Skeletal muscle satellite cell (primary cell): ENCODE data around the gene ABHD1.

Experiments used
- H3K27me3 ChIP-seq: 2 replicates; pipeline ENCODE4 v1.7.0; 2013; ENCODE audit warnings: low read length; ENCODE audit not compliant: control insufficient read depth, insufficient read depth
- H3K36me3 ChIP-seq: 2 replicates; pipeline ENCODE4 v1.7.0; 2013; ENCODE audit warnings: mild to moderate bottlenecking, control low read depth, low read length; ENCODE audit not compliant: insufficient read depth
- H3K4me1 ChIP-seq: 2 replicates; pipeline ENCODE4 v1.7.0; 2013; ENCODE audit warnings: low read length; ENCODE audit not compliant: control insufficient read depth, insufficient read depth
- H3K4me2 ChIP-seq: 2 replicates; pipeline ENCODE4 v1.7.0; 2013; ENCODE audit warnings: mild to moderate bottlenecking, low read length
- H3K4me3 ChIP-seq: 2 replicates; pipeline ENCODE4 v1.7.0; 2013; ENCODE audit warnings: low read length
- H3K9ac ChIP-seq: 2 replicates; pipeline ENCODE4 v1.7.0; 2013; ENCODE audit warnings: mild to moderate bottlenecking, low read depth, low read length, moderate library complexity
- H3K9me3 ChIP-seq: replicated peaks from 2 replicates; pipeline ENCODE4 v1.7.0; 2013; ENCODE audit warnings: mild to moderate bottlenecking, control low read depth, low read length

ABHD1 gene

DNA sequence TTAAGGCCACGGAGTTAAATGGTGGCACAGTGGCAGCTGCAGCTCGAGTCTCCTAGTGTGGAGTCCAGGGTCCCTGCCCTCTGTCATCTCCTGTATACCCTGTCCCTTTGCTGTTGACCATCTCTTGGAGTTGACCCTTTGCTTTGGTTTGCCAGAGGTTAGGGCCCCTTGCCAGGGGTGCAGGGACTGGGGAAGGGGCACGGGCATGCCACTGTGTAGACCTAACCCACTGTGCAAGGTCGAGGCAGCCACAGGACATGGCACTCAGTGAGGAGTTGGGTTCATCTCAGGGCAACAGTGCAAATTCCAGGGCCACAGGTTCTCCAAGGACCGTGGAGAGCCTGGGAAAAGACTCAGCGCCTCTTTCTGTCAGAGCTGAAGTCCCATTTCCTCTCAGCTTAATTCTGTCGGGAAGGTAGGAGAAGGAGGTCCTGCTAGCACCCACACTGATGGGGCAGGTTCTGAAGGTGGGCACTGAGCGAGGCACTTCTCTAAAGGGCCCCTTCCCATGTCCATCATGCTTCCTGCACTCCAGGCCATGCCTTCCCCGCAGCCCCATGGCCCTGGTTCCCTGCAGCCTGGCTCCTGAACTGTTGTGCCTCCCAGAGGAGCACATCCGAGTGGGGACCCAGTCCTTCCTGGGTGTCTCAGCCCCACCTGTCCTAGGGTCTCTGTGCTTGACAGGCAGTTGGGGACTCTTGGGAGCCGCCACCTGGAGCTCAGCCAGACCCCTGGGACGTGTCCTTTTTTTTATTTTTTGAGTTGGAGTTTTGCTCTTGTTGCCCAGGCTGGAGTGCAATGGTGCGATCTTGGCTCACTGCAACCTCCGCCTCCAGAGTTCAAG, 34.3 kb upstream of the ABHD1 start:
- H3K27me3 ChIP-seq: no peaks in the 10 kb centered on the region
- H3K9ac ChIP-seq: no peak overlapping the region
- H3K4me1 ChIP-seq: peaks cover 18% of the 10 kb centered on the region
- H3K9me3 ChIP-seq: no peaks in the 10 kb centered on the region
- H3K4me3 ChIP-seq: no peak overlapping the region
- H3K4me2 ChIP-seq: no peak overlapping the region
- H3K36me3 ChIP-seq: no peaks in the 10 kb centered on the region

GRCh38 chr2:27091746-27092695, 31.6 kb upstream of the ABHD1 start:
- no peak overlapping the region for H3K9ac ChIP-seq
- peaks cover 4% of the 10 kb centered on the region for H3K4me1 ChIP-seq
- H3K4me2 ChIP-seq: no peak overlapping the region
- no peak overlapping the region for H3K4me3 ChIP-seq
- no peaks in the 10 kb centered on the region for H3K27me3 ChIP-seq
- H3K9me3 ChIP-seq: no peaks in the 10 kb centered on the region
- H3K36me3 ChIP-seq: no peaks in the 10 kb centered on the region

- Histone ChIP-seq H3K9me3 (no peaks in the 10 kb centered on the region), H3K4me3 (no peak overlapping the region), H3K36me3 (no peaks in the 10 kb centered on the region), H3K4me2 (no peak overlapping the region), H3K27me3 (no peaks in the 10 kb centered on the region), H3K9ac (no peak overlapping the region), H3K4me1 (peaks cover 3% of the 10 kb centered on the region)
Measured at GRCh38 chr2:27092696-27093429, 30.8 kb upstream of the ABHD1 start.

- Histone ChIP-seq H3K4me1 (peaks cover 3% of the 10 kb centered on the region), H3K36me3 (no peaks in the 10 kb centered on the region), H3K27me3 (no peaks in the 10 kb centered on the region), H3K9me3 (no peaks in the 10 kb centered on the region), H3K9ac (no peak overlapping the region), H3K4me2 (no peak overlapping the region), H3K4me3 (no peak overlapping the region)
Measured at GRCh38 chr2:27093430-27094352, 29.9 kb upstream of the ABHD1 start.

GRCh38 chr2:27094353-27094984, 29.1 kb upstream of the ABHD1 start:
- no peaks in the 10 kb centered on the region for H3K27me3 ChIP-seq
- no peak overlapping the region for H3K9ac ChIP-seq
- peaks cover 3% of the 10 kb centered on the region for H3K4me1 ChIP-seq
- H3K4me2 ChIP-seq: no peak overlapping the region
- no peaks in the 10 kb centered on the region for H3K9me3 ChIP-seq
- H3K36me3 ChIP-seq: no peaks in the 10 kb centered on the region
- no peak overlapping the region for H3K4me3 ChIP-seq

GRCh38 chr2:27095427-27095744, 28.2 kb upstream of the ABHD1 start:
- Histone ChIP-seq H3K27me3 (no peaks in the 10 kb centered on the region), H3K4me3 (no peak overlapping the region), H3K9ac (no peak overlapping the region), H3K9me3 (no peaks in the 10 kb centered on the region), H3K4me1 (peaks cover 3% of the 10 kb centered on the region), H3K4me2 (no peak overlapping the region), H3K36me3 (no peaks in the 10 kb centered on the region)

GRCh38 chr2:27095745-27096651, 27.6 kb upstream of the ABHD1 start:
- H3K9ac ChIP-seq: no peak overlapping the region
- peak overlapping the region; percentile 59 for H3K4me3 ChIP-seq
- peak overlapping the region; percentile 77 for H3K4me2 ChIP-seq
- H3K27me3 ChIP-seq: no peaks in the 10 kb centered on the region
- H3K4me1 ChIP-seq: peaks cover 3% of the 10 kb centered on the region
- no peaks in the 10 kb centered on the region for H3K36me3 ChIP-seq
- H3K9me3 ChIP-seq: no peaks in the 10 kb centered on the region

DNA sequence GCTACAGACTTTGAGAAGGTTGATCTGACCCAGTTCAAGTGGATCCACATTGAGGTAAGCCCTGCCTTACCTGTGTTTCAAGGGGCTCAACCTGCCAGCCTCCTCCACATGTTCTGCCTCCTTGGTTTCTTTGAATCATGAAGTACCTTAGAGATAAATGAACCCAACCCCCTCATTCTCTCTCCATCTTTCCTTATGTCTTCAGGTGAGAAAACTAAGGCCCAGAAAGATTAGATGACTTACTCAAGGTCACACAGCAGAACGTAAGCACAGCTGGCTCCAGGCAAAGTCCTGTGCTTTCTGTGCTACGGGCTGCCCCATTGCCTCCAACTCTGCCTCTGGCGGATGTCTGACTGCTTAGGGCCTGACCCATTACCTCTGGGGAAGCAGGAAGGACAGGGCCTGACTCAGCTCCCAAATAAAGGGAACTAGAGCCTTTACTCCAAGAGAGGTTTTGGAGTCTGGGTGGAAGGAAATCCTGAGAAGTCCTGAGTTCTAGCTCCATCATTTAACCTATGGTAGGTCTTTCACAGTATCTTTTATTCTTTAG, 26.8 kb upstream of the ABHD1 start:
- no peak overlapping the region for H3K4me3 ChIP-seq
- H3K36me3 ChIP-seq: no peaks in the 10 kb centered on the region
- no peak overlapping the region for H3K9ac ChIP-seq
- H3K4me2 ChIP-seq: no peak overlapping the region
- no peaks in the 10 kb centered on the region for H3K9me3 ChIP-seq
- H3K27me3 ChIP-seq: peaks cover 4% of the 10 kb centered on the region
- H3K4me1 ChIP-seq: peaks cover 3% of the 10 kb centered on the region

- Histone ChIP-seq H3K9me3 (no peaks in the 10 kb centered on the region), H3K4me3 (no peak overlapping the region), H3K27me3 (peaks cover 10% of the 10 kb centered on the region), H3K4me2 (no peak overlapping the region), H3K9ac (no peak overlapping the region), H3K36me3 (no peaks in the 10 kb centered on the region), H3K4me1 (peaks cover 3% of the 10 kb centered on the region)
Measured at GRCh38 chr2:27097341-27097740, 26.3 kb upstream of the ABHD1 start.
